Natural killer cell treated with Interleukin-12 subunit alpha and Interleukin-12 subunit beta and Interleukin-15 and Interleukin-18, amount 100 ng/mL, for 72 hours (primary cell): Measurements from ENCODE around the gene CRACDL. TPM values are rescaled to one million over a fixed set of nuclear protein-coding genes. Genes with fewer than 3 reads are reported as not detected.

Experiments used
- ATAC-seq, 2 donors: fragments of 150-1000 bp; cut with Tn5 transposase in 1 of 2; sonication (Bioruptor Pico), chemical (Tn5 transposase) in 1 of 2; 2 replicates each; pipeline ENCODE4 v1.10.0; 2021
- DNase-seq: peaks from one replicate; pipeline ENCODE4 v3.0.0; 2022; ENCODE audit warnings: low spot score
- H3K27ac Mint-ChIP-seq, 2 donors: 1 replicate in 1 of 2; 2 replicates in 1 of 2; pipeline ENCODE4 v1.8.0; 2022; ENCODE audit warnings: mixed read lengths in 2 of 2, mild to moderate bottlenecking in 1 of 2, moderate library complexity in 1 of 2
- H3K27me3 Mint-ChIP-seq, 2 donors: 1 replicate in 1 of 2; 2 replicates in 1 of 2; pipeline ENCODE4 v1.8.0; 2022; ENCODE audit warnings: mixed read lengths in 2 of 2
- H3K36me3 Mint-ChIP-seq: one replicate; pipeline ENCODE4 v1.8.0; 2022; ENCODE audit warnings: mixed read lengths
- H3K4me1 Mint-ChIP-seq, 2 donors: 1 replicate in 1 of 2; 2 replicates in 1 of 2; pipeline ENCODE4 v1.8.0; 2022; ENCODE audit warnings: low read depth in 2 of 2, mixed read lengths in 2 of 2, mild to moderate bottlenecking in 1 of 2
- H3K4me3 Mint-ChIP-seq: one replicate; pipeline ENCODE4 v1.8.0; 2022; ENCODE audit warnings: mixed read lengths
- H3K9me3 Mint-ChIP-seq: 2 replicates; pipeline ENCODE4 v1.8.0; 2022; ENCODE audit warnings: mixed read lengths
- total RNA-seq, 2 donors: library from RNA; stranded (reverse); gene quantifications; one replicate each; pipeline ENCODE4 v1.2.3, GENCODE V29; 2022

CRACDL gene
- total RNA-seq, 2 donors from 2014 or later = 0.22 TPM; not detected in 1

DNA sequence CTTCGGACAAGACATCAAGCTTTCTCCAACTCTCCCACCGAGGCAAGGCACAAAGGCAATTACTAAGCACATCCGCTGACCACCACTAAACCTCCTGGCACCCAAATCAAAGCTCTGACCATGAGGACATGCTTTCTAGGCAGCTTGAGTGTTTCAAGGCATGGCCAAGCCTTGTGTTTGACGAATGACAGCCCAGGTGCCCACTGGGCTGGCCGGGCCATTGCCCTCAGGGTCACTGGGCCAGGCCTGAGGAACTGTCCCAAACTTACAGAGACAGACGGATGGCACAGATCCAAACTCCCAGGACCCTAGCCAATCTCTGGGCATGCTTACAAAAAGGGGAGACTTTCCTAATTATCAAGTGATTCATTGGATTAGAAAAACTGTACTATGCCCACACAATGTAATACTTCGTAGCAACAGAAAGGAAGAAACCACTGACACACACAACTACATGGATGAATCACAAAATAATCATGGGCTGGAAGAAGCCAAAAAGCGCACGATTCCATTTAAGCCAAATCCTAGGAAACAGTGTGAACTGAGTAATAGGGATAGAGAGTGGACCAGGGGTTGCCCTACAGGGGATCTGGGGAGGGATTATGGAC lies 20.2 kb downstream of the CRACDL start:
- ATAC-seq = no peak
- no peaks in the 10 kb centered on the region for H3K36me3 Mint-ChIP-seq
- H3K4me3 Mint-ChIP-seq = no peak overlapping the region
- peaks cover 31 to 34% of the 10 kb centered on the region in 2 donors for H3K27me3 Mint-ChIP-seq
- no peak for DNase-seq
- H3K27ac Mint-ChIP-seq = no peak overlapping the region
- peaks cover 0 to 4% of the 10 kb centered on the region in 2 donors for H3K4me1 Mint-ChIP-seq
- no peaks in the 10 kb centered on the region for H3K9me3 Mint-ChIP-seq

DNA sequence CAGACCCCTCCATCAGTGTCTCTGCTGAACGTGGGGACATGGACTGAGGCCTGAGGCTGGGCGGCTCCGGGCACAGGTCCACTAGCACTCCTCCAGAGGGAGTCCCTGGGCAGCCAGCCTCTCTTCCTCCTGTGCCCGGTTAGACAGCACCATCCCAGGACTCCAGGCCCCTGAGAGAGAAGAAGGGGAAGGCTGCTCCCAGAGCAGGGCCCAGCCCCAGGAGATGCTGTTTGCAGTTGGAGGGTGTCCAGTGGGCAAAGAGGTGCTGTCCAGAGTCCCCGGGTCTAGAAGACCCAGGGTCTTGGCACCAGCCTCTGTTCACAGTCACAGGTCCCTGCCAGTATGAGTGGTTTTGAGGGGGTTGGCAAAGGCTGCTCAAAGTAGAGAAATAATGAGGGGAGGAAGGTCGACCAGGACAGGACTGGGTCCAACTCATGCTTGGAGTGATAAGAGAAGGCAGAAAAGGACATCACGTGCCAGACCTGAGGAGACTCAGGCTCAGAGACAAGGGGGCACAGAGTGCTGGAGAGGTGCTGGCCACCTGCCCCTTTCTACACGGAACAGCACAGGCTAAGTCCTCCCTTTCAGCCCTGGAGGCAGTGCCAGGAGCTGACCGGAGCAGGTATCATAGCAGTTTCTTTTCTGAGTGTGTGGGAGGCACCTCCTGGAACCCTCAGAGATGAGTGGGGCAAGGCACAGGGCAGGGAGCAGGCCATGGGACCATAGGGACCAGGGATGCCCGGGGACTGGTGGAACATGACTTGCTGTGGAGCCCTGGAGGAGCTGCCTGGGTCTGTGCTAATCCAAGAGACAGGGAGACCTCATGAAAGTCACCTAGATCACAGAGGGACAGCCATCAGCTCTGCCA lies 21.1 kb downstream of the CRACDL start:
- Mint-ChIP-seq H3K36me3 (no peaks in the 10 kb centered on the region), H3K4me3 (no peak overlapping the region), H3K4me1 (peaks cover 0 to 4% of the 10 kb centered on the region in 2 donors), H3K27me3 (peaks cover 23 to 27% of the 10 kb centered on the region in 2 donors), H3K9me3 (no peaks in the 10 kb centered on the region), H3K27ac (no peak overlapping the region)
- DNase-seq = no peak
- peak in 1 of 2 donors; percentile 10 for ATAC-seq

DNA sequence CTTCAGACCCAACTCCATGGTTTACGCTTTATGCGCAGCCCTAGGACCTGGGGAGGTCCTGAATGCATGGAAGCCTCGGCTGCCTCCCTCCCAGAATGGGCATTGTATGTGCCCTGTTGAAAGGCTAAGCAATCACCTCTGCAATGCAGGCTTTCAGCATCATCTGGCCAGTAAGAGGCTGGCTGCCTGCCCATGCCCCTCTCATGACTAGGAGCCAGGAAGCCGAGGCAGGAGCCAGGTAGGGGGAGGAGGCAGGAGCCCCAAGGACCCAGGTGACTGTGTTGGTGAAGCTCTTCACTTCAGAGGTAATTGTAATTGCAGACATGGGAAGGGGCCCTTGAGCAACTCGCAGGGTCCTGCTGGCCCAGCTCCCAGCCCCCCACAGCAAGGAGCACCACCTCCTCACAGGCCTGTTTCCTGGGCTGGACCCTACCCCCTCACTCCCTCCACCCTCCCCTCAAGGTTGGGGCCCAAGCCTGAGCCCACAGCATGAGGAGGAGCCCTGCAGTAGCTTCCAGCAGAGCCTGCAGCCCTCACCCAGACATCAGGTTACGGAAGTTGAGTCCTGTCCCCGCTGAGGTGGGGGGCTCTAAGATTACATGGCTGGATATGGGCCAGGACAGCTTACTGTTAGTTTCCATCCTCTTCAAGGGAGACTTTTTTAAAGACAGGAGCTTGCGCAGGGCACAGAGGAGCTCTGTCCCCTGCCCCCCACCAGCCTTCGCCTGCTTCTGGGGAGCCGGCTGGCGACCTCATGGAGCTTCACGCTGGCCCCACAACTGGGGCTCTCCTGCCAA lies 21.9 kb downstream of the CRACDL start:
- ATAC-seq (no peak), DNase-seq (no peak)
- Mint-ChIP-seq H3K4me1 (peaks cover 4 to 6% of the 10 kb centered on the region in 2 donors), H3K27ac (no peak overlapping the region), H3K4me3 (no peak overlapping the region), H3K36me3 (no peaks in the 10 kb centered on the region), H3K27me3 (peaks cover 28 to 34% of the 10 kb centered on the region in 2 donors), H3K9me3 (no peaks in the 10 kb centered on the region)

DNA sequence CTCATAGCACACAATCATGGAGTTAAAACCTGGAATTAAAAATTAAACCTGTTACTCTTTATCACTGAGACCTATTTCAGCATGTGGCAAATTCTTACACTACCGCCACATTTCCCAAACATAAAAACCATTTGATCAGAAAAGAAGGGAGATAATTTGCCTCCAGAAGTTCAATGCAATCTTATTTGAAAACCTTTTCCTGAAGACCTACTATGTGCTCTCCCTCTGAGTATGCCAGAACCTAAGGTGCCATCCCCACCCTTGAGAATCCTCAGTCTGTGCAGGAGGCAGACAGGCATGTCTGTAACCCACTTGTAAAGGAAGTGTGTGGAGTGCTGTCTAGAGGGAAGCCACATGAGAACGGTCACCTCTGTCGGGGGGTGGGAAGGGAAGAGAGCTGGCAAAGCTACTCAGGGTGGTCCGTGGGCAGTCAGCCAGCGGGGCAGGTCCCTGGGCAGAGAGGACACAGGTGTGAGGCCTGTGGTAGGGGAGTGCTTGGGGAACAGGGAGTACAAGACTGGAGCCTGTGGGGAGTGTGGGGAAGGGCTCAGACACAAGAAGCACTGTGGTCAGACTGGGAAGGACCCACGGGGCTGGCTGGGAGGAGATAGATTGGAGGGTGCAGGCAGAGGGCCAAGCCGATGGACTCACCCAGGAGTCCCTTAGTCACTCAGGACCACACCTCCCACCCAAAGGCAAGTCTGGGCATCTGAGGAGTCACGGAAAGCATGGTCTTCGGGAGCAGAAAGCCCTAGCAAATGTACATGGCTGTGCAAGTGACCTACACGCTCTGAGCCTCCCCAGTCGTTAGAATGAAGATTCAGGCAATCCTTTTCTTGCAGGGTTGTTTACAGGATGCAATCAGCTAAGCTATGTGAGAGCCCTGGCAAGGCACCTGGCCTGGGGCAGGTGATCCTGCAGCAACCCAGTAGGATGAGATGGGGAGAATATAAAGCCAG lies 22.8 kb downstream of the CRACDL start:
- Mint-ChIP-seq H3K4me3 (no peak overlapping the region), H3K36me3 (no peaks in the 10 kb centered on the region), H3K9me3 (no peaks in the 10 kb centered on the region), H3K27me3 (peaks cover 29 to 32% of the 10 kb centered on the region in 2 donors), H3K27ac (no peak overlapping the region), H3K4me1 (peaks cover 4 to 9% of the 10 kb centered on the region in 2 donors)
- DNase-seq (no peak), ATAC-seq (no peak)

DNA sequence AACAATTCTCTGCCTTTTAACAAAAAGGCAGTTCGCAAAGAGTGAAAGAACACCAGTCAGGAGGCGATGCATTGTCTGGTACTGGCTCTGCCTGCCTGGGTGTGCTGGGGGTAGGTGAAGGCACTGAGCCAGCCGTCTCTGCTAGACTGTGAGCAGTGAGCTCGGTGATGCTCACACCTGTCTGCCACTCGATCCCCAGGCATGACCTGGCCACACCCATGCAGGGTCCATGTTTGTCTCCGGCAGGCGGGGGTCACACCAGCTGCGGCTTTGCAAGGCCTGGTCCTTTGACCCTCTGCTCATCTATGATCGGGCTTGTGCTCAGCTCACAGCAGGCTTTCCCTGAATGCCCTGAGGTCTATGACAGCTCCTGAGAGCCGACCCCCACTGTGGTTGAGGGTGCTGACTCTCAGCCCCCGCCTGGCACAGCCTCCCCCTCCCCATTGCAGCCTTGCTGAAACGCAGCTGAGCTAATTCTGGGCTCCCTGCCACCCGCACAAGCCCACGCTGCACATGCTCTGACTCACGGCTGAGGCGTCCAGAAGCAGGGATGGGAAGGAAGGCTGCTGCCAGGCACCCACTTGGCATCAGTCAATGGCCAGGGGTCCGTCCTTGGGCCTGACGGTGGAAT lies 23.7 kb downstream of the CRACDL start:
- ATAC-seq = no peak
- Mint-ChIP-seq H3K27ac (no peak overlapping the region), H3K9me3 (no peaks in the 10 kb centered on the region), H3K27me3 (peaks cover 35 to 39% of the 10 kb centered on the region in 2 donors), H3K36me3 (no peaks in the 10 kb centered on the region), H3K4me3 (no peak overlapping the region), H3K4me1 (peaks cover 4 to 9% of the 10 kb centered on the region in 2 donors)
- DNase-seq = no peak

DNA sequence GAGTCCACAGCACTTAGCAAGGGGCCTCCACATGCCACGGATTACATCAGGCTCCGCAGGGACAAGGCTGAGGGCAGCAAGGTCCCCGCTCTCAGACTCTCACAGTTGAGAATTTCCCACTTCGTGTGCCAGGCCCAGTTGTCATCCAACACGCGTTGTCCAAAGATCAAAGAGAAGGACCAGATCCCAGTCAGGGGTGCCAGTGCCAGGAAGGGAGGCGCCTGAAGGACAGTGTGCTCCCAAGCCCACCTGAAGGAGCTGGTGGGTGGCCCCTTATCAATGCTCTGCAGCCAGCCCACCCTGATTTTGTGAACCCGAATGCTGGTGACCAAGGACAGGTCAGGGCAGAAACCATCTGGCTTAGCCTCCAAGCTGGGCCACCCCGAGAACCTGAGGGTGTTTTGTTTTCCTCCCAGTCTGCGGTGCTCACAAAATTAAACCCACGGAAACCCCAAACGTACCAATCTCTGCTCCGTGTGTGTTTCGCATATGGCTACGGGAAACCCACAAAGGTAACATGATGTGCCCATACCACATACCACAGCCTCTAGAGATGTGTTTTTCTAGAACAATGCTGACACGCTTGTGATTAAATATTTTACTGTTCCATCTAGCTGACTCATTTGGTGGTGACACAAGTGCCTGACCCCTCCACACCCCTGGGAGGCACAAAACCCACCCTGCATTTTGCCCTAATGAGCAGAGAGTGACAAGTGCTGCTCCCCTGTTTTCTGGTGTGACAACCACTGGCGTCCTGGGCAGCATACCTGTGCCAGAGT lies 24.5 kb downstream of the CRACDL start:
- H3K4me1 Mint-ChIP-seq = peaks cover 4 to 9% of the 10 kb centered on the region in 2 donors
- H3K36me3 Mint-ChIP-seq = no peaks in the 10 kb centered on the region
- H3K27me3 Mint-ChIP-seq = peaks cover 36 to 41% of the 10 kb centered on the region in 2 donors
- no peak overlapping the region for H3K27ac Mint-ChIP-seq
- DNase-seq = no peak
- H3K4me3 Mint-ChIP-seq = no peak overlapping the region
- ATAC-seq = no peak
- H3K9me3 Mint-ChIP-seq = no peaks in the 10 kb centered on the region

DNA sequence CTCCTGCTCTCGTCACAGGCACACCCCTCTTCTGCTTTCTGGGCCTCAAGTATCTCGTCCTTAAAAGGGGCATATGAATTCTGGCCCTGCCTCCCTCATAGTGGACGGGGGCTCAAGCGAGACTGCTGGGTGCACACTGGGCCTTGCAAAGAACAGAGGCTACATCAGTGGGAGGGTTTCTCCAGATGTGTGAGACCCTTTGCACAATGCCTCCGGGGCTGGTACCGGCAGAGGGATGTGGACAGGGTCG lies 25.0 kb downstream of the CRACDL start:
- H3K36me3 Mint-ChIP-seq = no peaks in the 10 kb centered on the region
- peaks cover 41 to 42% of the 10 kb centered on the region in 2 donors for H3K27me3 Mint-ChIP-seq
- H3K4me1 Mint-ChIP-seq = peaks cover 4 to 9% of the 10 kb centered on the region in 2 donors
- no peak for DNase-seq
- no peak overlapping the region for H3K4me3 Mint-ChIP-seq
- H3K9me3 Mint-ChIP-seq = no peaks in the 10 kb centered on the region
- H3K27ac Mint-ChIP-seq = no peak overlapping the region
- no peak for ATAC-seq

DNA sequence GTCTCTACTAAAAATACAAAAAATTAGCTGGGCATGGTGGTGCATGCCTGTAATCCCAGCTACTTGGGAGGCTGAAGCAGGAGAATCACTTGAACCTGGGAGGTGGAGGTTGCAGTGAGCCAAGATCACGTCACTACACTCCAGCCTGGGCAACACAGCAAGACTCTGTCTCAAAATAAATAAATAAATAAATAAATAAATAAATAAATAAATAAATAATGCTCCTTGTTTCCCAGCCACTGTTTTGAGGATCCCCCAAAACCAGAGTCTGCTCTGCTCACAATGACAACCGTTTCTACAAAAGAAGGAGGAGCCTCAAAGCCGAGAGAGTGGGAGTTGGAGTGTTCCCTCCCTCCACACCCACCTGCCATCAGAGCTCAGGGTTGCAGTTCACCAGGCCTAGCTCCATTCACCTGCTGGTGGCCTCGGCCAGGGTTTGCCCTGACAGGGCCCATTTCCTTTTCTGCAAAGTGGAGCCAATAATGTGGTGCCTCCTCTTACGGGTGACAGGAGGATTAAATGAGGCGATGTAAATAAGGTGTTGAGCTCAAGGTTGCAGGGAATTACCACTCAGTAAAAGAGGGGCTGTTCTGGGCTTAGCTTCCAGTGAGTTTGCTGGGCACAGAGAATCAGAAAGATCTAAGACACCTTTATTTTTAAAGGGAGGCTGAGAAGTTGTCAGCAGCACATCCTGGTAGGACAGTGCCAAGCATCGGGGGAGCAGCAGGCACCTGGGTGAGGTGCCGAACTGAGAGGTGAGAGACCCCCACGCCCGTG lies 25.5 kb downstream of the CRACDL start:
- no peaks in the 10 kb centered on the region for H3K36me3 Mint-ChIP-seq
- peaks cover 4 to 9% of the 10 kb centered on the region in 2 donors for H3K4me1 Mint-ChIP-seq
- ATAC-seq = no peak
- H3K4me3 Mint-ChIP-seq = no peak overlapping the region
- no peaks in the 10 kb centered on the region for H3K9me3 Mint-ChIP-seq
- no peak for DNase-seq
- H3K27ac Mint-ChIP-seq = no peak overlapping the region
- peaks cover 42 to 43% of the 10 kb centered on the region in 2 donors for H3K27me3 Mint-ChIP-seq

DNA sequence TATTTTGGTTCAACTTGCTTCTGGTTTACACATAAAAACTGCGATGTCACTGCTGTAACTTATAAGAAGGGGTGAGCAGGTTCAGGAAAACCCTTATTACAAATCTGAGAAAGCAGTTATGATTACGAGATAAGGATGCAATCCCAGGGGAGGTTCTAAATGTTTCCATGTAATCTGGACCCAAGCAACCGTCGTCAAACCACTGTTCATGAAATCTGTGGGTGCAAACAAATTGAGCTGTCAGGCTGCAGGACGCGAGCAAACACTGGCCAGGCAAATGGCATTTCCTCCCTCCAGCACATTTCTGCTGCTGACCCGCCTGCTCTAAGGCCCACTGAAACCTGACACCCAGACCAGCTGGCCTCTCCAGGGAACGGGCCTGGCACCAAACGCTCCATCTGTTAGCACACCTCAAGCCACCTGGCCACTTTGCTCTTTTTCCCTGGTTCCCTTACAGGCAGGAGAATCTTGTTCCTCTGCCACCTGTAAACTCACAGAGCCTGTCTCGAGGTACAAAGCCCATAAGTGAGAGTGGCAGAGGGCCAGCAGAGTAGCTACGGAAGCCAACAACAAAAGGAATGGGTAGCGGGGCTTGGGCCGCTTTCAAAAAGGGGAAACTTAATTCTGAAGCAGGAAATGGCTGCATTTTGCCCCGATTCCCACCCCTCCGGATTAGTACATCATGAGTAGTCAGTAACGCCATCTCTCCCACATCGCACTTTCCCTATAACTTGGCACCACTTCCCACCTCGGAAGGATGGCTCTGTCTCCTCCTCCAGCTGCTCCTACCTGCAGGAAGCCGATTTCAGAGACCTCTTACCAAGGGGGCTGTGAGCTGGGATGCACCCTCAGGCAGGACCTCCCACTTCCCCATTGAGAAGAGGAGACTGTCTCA lies 26.5 kb downstream of the CRACDL start:
- Mint-ChIP-seq H3K4me1 (peaks cover 4 to 9% of the 10 kb centered on the region in 2 donors), H3K27me3 (peaks cover 38 to 43% of the 10 kb centered on the region in 2 donors), H3K27ac (no peak overlapping the region), H3K4me3 (no peak overlapping the region), H3K9me3 (no peaks in the 10 kb centered on the region), H3K36me3 (no peaks in the 10 kb centered on the region)
- no peak for DNase-seq
- ATAC-seq = no peak

DNA sequence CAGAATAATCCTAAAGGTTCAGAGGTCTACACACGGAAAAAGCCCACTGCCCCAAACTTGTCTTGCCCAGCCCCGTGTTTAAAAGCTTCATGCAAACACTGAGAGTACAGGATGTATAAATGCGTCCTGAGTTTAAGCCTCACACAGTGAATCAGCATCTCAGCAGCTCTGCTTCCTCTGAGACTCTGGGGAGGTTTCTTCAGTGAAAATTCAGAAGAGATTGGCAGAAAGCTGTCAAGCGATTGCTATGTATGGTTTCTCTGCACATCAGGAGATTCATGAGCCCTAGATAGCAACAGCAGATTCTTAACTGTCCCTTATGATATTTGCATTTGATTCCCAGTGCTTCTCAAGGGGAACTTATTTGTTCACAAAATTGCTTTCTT lies 27.1 kb downstream of the CRACDL start:
- Mint-ChIP-seq H3K27me3 (peaks cover 38 to 43% of the 10 kb centered on the region in 2 donors), H3K36me3 (no peaks in the 10 kb centered on the region), H3K4me3 (no peak overlapping the region), H3K27ac (no peak overlapping the region), H3K9me3 (no peaks in the 10 kb centered on the region), H3K4me1 (peaks cover 4 to 9% of the 10 kb centered on the region in 2 donors)
- ATAC-seq (no peak), DNase-seq (no peak)
